ENCODE measurements around the gene MYL9.

DNA sequence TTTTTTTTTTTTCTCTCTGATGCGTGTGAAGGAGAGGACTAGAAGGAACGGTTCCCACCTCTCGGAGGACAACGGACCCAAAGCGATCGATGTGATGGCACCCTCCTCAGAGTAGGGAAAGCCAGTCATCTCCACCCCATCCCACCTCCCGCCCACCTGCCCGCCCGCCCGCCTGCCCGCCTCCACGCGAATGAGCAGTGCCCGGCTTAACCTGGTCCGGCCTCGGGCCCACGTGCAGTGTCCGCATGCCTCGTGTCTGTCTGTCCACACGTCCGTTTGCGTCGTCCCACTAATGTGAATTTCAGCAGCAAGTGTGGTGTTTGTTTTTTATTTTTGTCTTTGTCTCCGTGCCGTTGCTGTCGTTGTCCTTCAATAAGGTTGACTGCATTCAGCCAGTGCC, 42.1 kb upstream of the MYL9 start:
- TF ChIP-seq YY1 (IDR thresholded peaks at IDR 0.05; ENCODE audit: low read depth, low read length) (no peak), NR2F1 (conservative IDR thresholded peaks at IDR 0.05) (no peak), SMC3 (IDR thresholded peaks at IDR 0.05; ENCODE audit: borderline replicate concordance, low read length) (no peak), POLR2AphosphoS5 (IDR thresholded peaks at IDR 0.05; ENCODE audit: low read length) (no peak)

Data from GM12878 (cell line).